ENCODE measurements around the gene PLA2G6. TPM values are rescaled to one million over a fixed set of nuclear protein-coding genes. Genes with fewer than 3 reads are reported as not detected.

The PLA2G6 gene
- total and polyA plus RNA-seq, 9 of the 15 experiments (the other 6 are each of a cell fraction or from before 2014, with no cell fraction given): 0.11 to 12.2 (median 9.7) TPM

- TF ChIP-seq MGA (IDR thresholded peaks at IDR 0.05) (peak; percentile 79), ARID3B (CRISPR knock-in tag; IDR thresholded peaks at IDR 0.05; ENCODE audit: borderline replicate concordance) (no peak), ZBTB11 (CRISPR knock-in tag; IDR thresholded peaks at IDR 0.05) (peak in 1 of 3 experiments; percentile 37; a peak in 1 of 6 replicates), ETS1 (conservative IDR thresholded peaks at IDR 0.05; ENCODE audit: control insufficient read depth, low read depth, low read length) (no peak), IRF1 (CRISPR knock-in tag; IDR thresholded peaks at IDR 0.05; ENCODE audit: borderline replicate concordance) (no peak)
These were observed 54.5 kb downstream of the PLA2G6 start (continued) for GRCh38 chr22:38126928-38127668.

Data from K562 (cell line).